Mammary epithelial cell (primary cell): Measurements from ENCODE around the gene SVBP.

Source experiments
- CTCF ChIP-seq, 2 donors: IDR thresholded peaks in 1 of 2; conservative IDR thresholded peaks in 1 of 2; 2 replicates each; pipeline ENCODE4 v1.5.1; 2011 to 2012; ENCODE audit warnings: inconsistent platforms in 2 of 2, low read length in 2 of 2, mild to moderate bottlenecking in 2 of 2, control low read depth in 1 of 2, low read depth in 1 of 2; ENCODE audit not compliant: insufficient read depth in 1 of 2; ENCODE audit errors: extremely low read depth in 1 of 2
- EZH2 ChIP-seq: IDR thresholded peaks from 2 replicates; pipeline ENCODE4 v1.6.1; 2012; ENCODE audit warnings: low read length, inconsistent platforms, borderline replicate concordance

DNA sequence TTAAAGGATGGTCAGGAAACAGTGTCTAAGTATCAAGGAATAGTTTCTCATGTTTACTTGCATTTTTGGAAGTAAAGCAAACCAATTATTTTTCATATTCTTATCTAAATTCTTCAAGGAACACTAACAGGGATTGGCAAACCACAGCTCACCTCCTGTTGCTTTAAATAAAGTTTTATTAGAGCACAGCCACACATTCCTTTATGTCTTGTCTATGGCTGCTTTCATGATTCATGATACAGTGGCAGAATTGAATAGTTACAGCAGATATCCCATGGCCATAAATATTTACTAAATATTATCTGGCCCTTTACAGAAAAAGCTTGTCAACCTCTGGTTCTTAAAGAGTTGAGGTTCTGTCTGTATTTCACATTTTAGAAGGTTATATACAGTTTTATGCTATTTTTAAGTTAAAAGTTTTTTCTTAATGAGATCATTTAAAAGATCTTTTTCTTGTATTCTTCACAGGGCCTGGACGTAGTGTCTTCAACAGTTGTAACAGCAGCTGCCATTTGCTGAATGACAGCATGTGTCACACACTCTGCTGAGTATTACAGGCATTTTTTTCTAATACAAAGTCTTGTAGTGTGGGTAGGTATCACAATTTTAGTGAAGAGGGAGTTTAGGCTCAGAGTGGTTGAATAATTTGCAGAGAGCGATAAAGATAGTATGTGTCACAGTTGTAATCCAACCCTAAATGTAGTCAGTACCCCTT lies 31.8 kb upstream of the SVBP start:
- TF ChIP-seq CTCF (conservative IDR thresholded peaks at IDR 0.05 in 1 of 2, IDR thresholded peaks at IDR 0.05 in 1 of 2; ENCODE audit: extremely low read depth in 1 of 2, insufficient read depth in 1 of 2, low read depth in 1 of 2, low read length in 2 of 2), result no peak
- no peak for TF ChIP-seq EZH2
